Urinary bladder (tissue), 4 donors: Measurements from ENCODE around the gene PCCA. TPM values are rescaled to one million over a fixed set of nuclear protein-coding genes. Genes with fewer than 3 reads are reported as not detected.
"Not testable (repeated sequence)": the region's sequence is repeated elsewhere in the genome, so short reads cannot be mapped to it uniquely, and the experiment has no call there.

Experiments
- DNase-seq: peaks from one replicate; pipeline ENCODE4 v3.0.0-alpha.2; 2015; ENCODE audit errors: extremely low spot score
- H3K27ac ChIP-seq: one replicate; pipeline ENCODE4 v1.5.1; 2013; ENCODE audit warnings: low read depth, mild to moderate bottlenecking, moderate library complexity
- H3K36me3 ChIP-seq: one replicate; pipeline ENCODE4 v1.6.1; 2013; ENCODE audit warnings: mild to moderate bottlenecking, moderate library complexity; ENCODE audit not compliant: insufficient read depth
- H3K4me1 ChIP-seq: one replicate; pipeline ENCODE4 v1.6.1; 2013; ENCODE audit warnings: mild to moderate bottlenecking, moderate library complexity; ENCODE audit not compliant: insufficient read depth
- H3K4me3 ChIP-seq: one replicate; pipeline ENCODE4 v1.5.1; 2013; ENCODE audit warnings: low read depth, low read length
- WGBS: extraction: QIAGEN DNeasy Blood & Tissue Kit; methylation state at CpG from one replicate; pipeline ENCODE4 v1.1.7; 2013; 5-methylcytosine and 5-hydroxymethylcytosine counted together
- polyA plus RNA-seq: library from polyadenylated mRNA; stranded (reverse); fragments of 200-250 nt; gene quantifications from one replicate; pipeline ENCODE4 v1.2.3, GENCODE V29; 2013
- total RNA-seq: library from RNA; depleted of rRNA; stranded (reverse); fragments of >200 nt; gene quantifications from one replicate; pipeline ENCODE4 v1.2.3, GENCODE V29; 2014
- donor health status: healthy with polysubstance abuse.
- donor health status: healthy.

Gene PCCA
- total and polyA plus RNA-seq, 2 donors: 24.7 to 122 TPM

- WGBS: 96% methylated on average over 3 of the region's 3 CpGs
- Histone ChIP-seq H3K4me3 (no peak overlapping the region), H3K36me3 (no peaks in the 10 kb centered on the region), H3K27ac (no peak overlapping the region), H3K4me1 (no peaks in the 10 kb centered on the region)
- no peak for DNase-seq
Measured at GRCh38 chr13:100365680-100366079, 276.8 kb downstream of the PCCA start.

GRCh38 chr13:100378533-100378932 lies 289.6 kb downstream of the PCCA start:
- DNase-seq: no peak
- H3K4me3 ChIP-seq: no peak overlapping the region

GRCh38 chr13:100381595-100382224 lies 292.8 kb downstream of the PCCA start:
- no peak for DNase-seq
- Histone ChIP-seq H3K36me3 (no peaks in the 10 kb centered on the region), H3K27ac (no peak overlapping the region), H3K4me3 (no peak overlapping the region), H3K4me1 (no peaks in the 10 kb centered on the region)
- 90% methylated on average over 16 of the region's 16 CpGs for WGBS

More at GRCh38 chr13:100378533-100378932, 289.6 kb downstream of the PCCA start:
- Histone ChIP-seq H3K27ac (no peak overlapping the region), H3K36me3 (no peaks in the 10 kb centered on the region), H3K4me1 (no peaks in the 10 kb centered on the region)

GRCh38 chr13:100382785-100383184 lies 293.9 kb downstream of the PCCA start:
- Histone ChIP-seq H3K4me3 (no peak overlapping the region), H3K36me3 (no peaks in the 10 kb centered on the region), H3K27ac (no peak overlapping the region), H3K4me1 (no peaks in the 10 kb centered on the region)
- DNase-seq: no peak

- WGBS: 94% methylated on average over 3 of the region's 3 CpGs
- no peak overlapping the region for H3K4me3 ChIP-seq
- H3K36me3 ChIP-seq: no peaks in the 10 kb centered on the region
- no peak for DNase-seq
- H3K4me1 ChIP-seq: no peaks in the 10 kb centered on the region
- H3K27ac ChIP-seq: no peak overlapping the region
Measured at GRCh38 chr13:100387416-100387815, 298.5 kb downstream of the PCCA start.

- 97% methylated on average over 5 of the region's 5 CpGs for WGBS
- DNase-seq, H3K4me1 ChIP-seq: not testable (repeated sequence)
Measured at GRCh38 chr13:100388150-100388549, 299.3 kb downstream of the PCCA start.

GRCh38 chr13:100388923-100389322 lies 300.0 kb downstream of the PCCA start:
- Histone ChIP-seq H3K4me1 (no peaks in the 10 kb centered on the region), H3K4me3 (no peak overlapping the region), H3K36me3 (no peaks in the 10 kb centered on the region), H3K27ac (no peak overlapping the region)
- DNase-seq: no peak
- WGBS: 89% methylated on average over 4 of the region's 4 CpGs

More at GRCh38 chr13:100388150-100388549, 299.3 kb downstream of the PCCA start:
- not testable (repeated sequence) for H3K27ac ChIP-seq, H3K4me3 ChIP-seq, H3K36me3 ChIP-seq

GRCh38 chr13:100389617-100390016 lies 300.7 kb downstream of the PCCA start:
- Histone ChIP-seq H3K27ac (no peak overlapping the region), H3K4me1 (no peaks in the 10 kb centered on the region), H3K4me3 (no peak overlapping the region), H3K36me3 (no peaks in the 10 kb centered on the region)
- 85% methylated on average over 3 of the region's 3 CpGs for WGBS
- DNase-seq: no peak

GRCh38 chr13:100392709-100393630 lies 304.1 kb downstream of the PCCA start:
- Histone ChIP-seq H3K36me3 (no peaks in the 10 kb centered on the region), H3K4me3 (no peak overlapping the region), H3K4me1 (no peaks in the 10 kb centered on the region), H3K27ac (peak overlapping the region; percentile 19)
- DNase-seq: no peak
- WGBS: 72% methylated on average over 12 of the region's 12 CpGs

GRCh38 chr13:100394005-100394695 lies 305.3 kb downstream of the PCCA start:
- Histone ChIP-seq H3K27ac (no peak overlapping the region), H3K4me3 (no peak overlapping the region), H3K36me3 (no peaks in the 10 kb centered on the region), H3K4me1 (no peaks in the 10 kb centered on the region)
- WGBS: 72% methylated on average over 9 of the region's 9 CpGs
- no peak for DNase-seq

GRCh38 chr13:100395698-100396373 lies 306.9 kb downstream of the PCCA start:
- no peaks in the 10 kb centered on the region for H3K4me1 ChIP-seq

GRCh38 chr13:100396776-100397175 lies 307.9 kb downstream of the PCCA start:
- Histone ChIP-seq H3K4me3 (no peak overlapping the region), H3K27ac (no peak overlapping the region), H3K4me1 (no peaks in the 10 kb centered on the region), H3K36me3 (no peaks in the 10 kb centered on the region)
- DNase-seq: no peak
- WGBS: 87% methylated on average over 6 of the region's 6 CpGs

More at GRCh38 chr13:100395698-100396373, 306.9 kb downstream of the PCCA start:
- no peak for DNase-seq
- no peaks in the 10 kb centered on the region for H3K36me3 ChIP-seq
- WGBS: 87% methylated on average over 4 of the region's 4 CpGs
- no peak overlapping the region for H3K4me3 ChIP-seq
- H3K27ac ChIP-seq: no peak overlapping the region

- 86% methylated on average over 4 of the region's 4 CpGs for WGBS
- Histone ChIP-seq H3K36me3 (no peaks in the 10 kb centered on the region), H3K27ac (no peak overlapping the region), H3K4me1 (no peaks in the 10 kb centered on the region), H3K4me3 (no peak overlapping the region)
- DNase-seq: no peak
Measured at GRCh38 chr13:100397627-100398026, 308.7 kb downstream of the PCCA start.
